OCI-LY3 (cell line): ENCODE data around the gene BMP10.

Experiments
- H2AFZ ChIP-seq: fragments of 200-600, 300-600 bp; shearing (Covaris generic); 2 replicates; pipeline ENCODE4 v1.6.0; 2014; ENCODE audit warnings: antibody characterized with exemption, low read depth, low read length
- H3K27ac ChIP-seq: fragments of 200-600, 300-600 bp; sonication (generic); 2 replicates; pipeline ENCODE4 v1.5.1; 2014; ENCODE audit warnings: mild to moderate bottlenecking, low read length, moderate library complexity, mixed read lengths
- H3K27me3 ChIP-seq: fragments of 200-600, 300-600 bp; sonication (generic); 2 replicates; pipeline ENCODE4 v1.6.1; 2014; ENCODE audit warnings: low read depth, low read length, mixed read lengths
- H3K36me3 ChIP-seq: fragments of 200-600, 300-600 bp; sonication (generic); replicated peaks from 2 replicates; pipeline ENCODE3; 2014; ENCODE audit warnings: low read depth, low read length, mixed read lengths
- H3K4me1 ChIP-seq: fragments of 300-600, 200-600 bp; sonication (generic); 2 replicates; pipeline ENCODE4 v1.6.1; 2014; ENCODE audit warnings: low read length, mixed read lengths
- H3K4me2 ChIP-seq: fragments of 200-600, 300-600 bp; sonication (generic); 2 replicates; pipeline ENCODE4 v1.6.1; 2014; ENCODE audit warnings: low read length, mixed read lengths
- H3K4me3 ChIP-seq: fragments of 300-600, 200-600 bp; sonication (generic); 2 replicates; pipeline ENCODE4 v1.5.1; 2014; ENCODE audit warnings: antibody characterized with exemption, mild to moderate bottlenecking, low read length, moderate library complexity
- H3K79me2 ChIP-seq: fragments of 300-600, 200-600 bp; shearing (Covaris generic); 2 replicates; pipeline ENCODE4 v1.6.1; 2014; ENCODE audit warnings: mild to moderate bottlenecking, low read length, mixed read lengths
- H3K9ac ChIP-seq: fragments of 300-600, 200-600 bp; shearing (Covaris generic); 2 replicates; pipeline ENCODE4 v1.6.0; 2014; ENCODE audit warnings: mild to moderate bottlenecking, low read length, moderate library complexity
- H3K9me3 ChIP-seq: fragments of 200-600, 300-600 bp; shearing (Covaris generic); 2 replicates; pipeline ENCODE4 v1.6.1; 2014; ENCODE audit warnings: low read length, mixed read lengths; ENCODE audit not compliant: insufficient read depth
- H4K20me1 ChIP-seq: fragments of 200-600, 300-600 bp; sonication (generic); 2 replicates; pipeline ENCODE4 v1.6.1; 2016; ENCODE audit warnings: low read length, mixed read lengths; ENCODE audit not compliant: insufficient read depth
- CTCF ChIP-seq: fragments of 200-600, 300-600 bp; sonication (generic); IDR thresholded peaks from 2 replicates; pipeline ENCODE4 v1.5.1; 2014; ENCODE audit warnings: antibody characterized with exemption, low read length, low read depth
- EZH2phosphoT487 ChIP-seq: fragments of 200-600 bp; shearing (Covaris generic); IDR thresholded peaks from 2 replicates; pipeline ENCODE4 v1.6.1; 2018; ENCODE audit warnings: antibody characterized with exemption, mixed run types, low read depth

The BMP10 gene

GRCh38 chr2:68845043-68845442 is 26.2 kb downstream of the BMP10 start:
- H2AFZ ChIP-seq, result no peak overlapping the region
- H3K4me2 ChIP-seq, result no peak overlapping the region
- peaks cover 17% of the 10 kb centered on the region for H3K36me3 ChIP-seq
- H3K9me3 ChIP-seq, result peaks cover 5% of the 10 kb centered on the region
- H3K4me1 ChIP-seq, result peaks cover 10% of the 10 kb centered on the region
- no peak for TF ChIP-seq EZH2phosphoT487
- no peak for TF ChIP-seq CTCF
- H3K27ac ChIP-seq, result no peak overlapping the region
- no peaks in the 10 kb centered on the region for H3K27me3 ChIP-seq
- H3K79me2 ChIP-seq, result no peaks in the 10 kb centered on the region
- no peaks in the 10 kb centered on the region for H4K20me1 ChIP-seq
- no peak overlapping the region for H3K9ac ChIP-seq
- H3K4me3 ChIP-seq, result no peak overlapping the region

GRCh38 chr2:68839260-68839833 is 31.9 kb downstream of the BMP10 start:
- peak; percentile 73 for TF ChIP-seq CTCF
- TF ChIP-seq EZH2phosphoT487, result no peak
- peaks cover 15% of the 10 kb centered on the region for H3K79me2 ChIP-seq
- H3K27ac ChIP-seq, result peak overlapping the region; percentile 98

GRCh38 chr2:68838641-68839040 is 32.6 kb downstream of the BMP10 start:
- peak overlapping the region; percentile 98 for H3K27ac ChIP-seq
- no peak overlapping the region for H3K4me3 ChIP-seq
- peaks cover 63% of the 10 kb centered on the region for H3K4me1 ChIP-seq
- H3K4me2 ChIP-seq, result peak overlapping the region; percentile 10; the same call in 1 of the 2 replicates
- peaks cover 22% of the 10 kb centered on the region for H3K79me2 ChIP-seq
- no peak overlapping the region for H2AFZ ChIP-seq
- peak overlapping the region; percentile 44; the same call in 1 of the 2 replicates for H3K9ac ChIP-seq
- peaks cover 12% of the 10 kb centered on the region for H3K9me3 ChIP-seq
- no peak for TF ChIP-seq EZH2phosphoT487
- TF ChIP-seq CTCF, result no peak
- H4K20me1 ChIP-seq, result no peaks in the 10 kb centered on the region
- no peaks in the 10 kb centered on the region for H3K27me3 ChIP-seq
- H3K36me3 ChIP-seq, result peaks cover 27% of the 10 kb centered on the region

More at GRCh38 chr2:68839260-68839833, 31.9 kb downstream of the BMP10 start:
- peaks cover 56% of the 10 kb centered on the region for H3K4me1 ChIP-seq
- H3K27me3 ChIP-seq, result no peaks in the 10 kb centered on the region
- H4K20me1 ChIP-seq, result no peaks in the 10 kb centered on the region
- peak overlapping the region; percentile 44; the same call in 1 of the 2 replicates for H3K9ac ChIP-seq
- H2AFZ ChIP-seq, result no peak overlapping the region
- peaks cover 27% of the 10 kb centered on the region for H3K36me3 ChIP-seq
- 0 out of 2 replicates have a peak overlapping the region, but pooled peaks have one; percentile 10 for H3K4me2 ChIP-seq
- H3K9me3 ChIP-seq, result peaks cover 12% of the 10 kb centered on the region
- no peak overlapping the region for H3K4me3 ChIP-seq

- Histone ChIP-seq H3K9me3 (peaks cover 12% of the 10 kb centered on the region), H3K9ac (peak overlapping the region; percentile 98), H3K79me2 (peaks cover 25% of the 10 kb centered on the region), H2AFZ (no peak overlapping the region), H3K36me3 (peaks cover 27% of the 10 kb centered on the region), H4K20me1 (no peaks in the 10 kb centered on the region), H3K4me2 (peak overlapping the region; percentile 75), H3K27ac (peak overlapping the region; percentile 98), H3K27me3 (no peaks in the 10 kb centered on the region), H3K4me1 (peaks cover 70% of the 10 kb centered on the region), H3K4me3 (peak overlapping the region; percentile 7; the same call in 1 of the 2 replicates)
- TF ChIP-seq EZH2phosphoT487 (no peak; the same call in 1 of the 2 replicates), CTCF (no peak)
Measured at GRCh38 chr2:68837861-68838341, 33.3 kb downstream of the BMP10 start.
